HG02938 (cell line): Measurements from ENCODE around the gene SH3RF3.

ENCODE experiments used
- ATAC-seq: cut with Tn5 transposase; IDR thresholded peaks from one replicate; pipeline ENCODE4 v1.9.1; 2021; ENCODE audit warnings: mild to moderate bottlenecking, moderate library complexity; ENCODE audit not compliant: unreplicated experiment

The SH3RF3 gene

GRCh38 chr2:109197491-109198418 is 68.8 kb downstream of the SH3RF3 start:
- ATAC-seq: no peak

- ATAC-seq: no peak
These were observed 70.8 kb downstream of the SH3RF3 start for GRCh38 chr2:109199790-109200189.

GRCh38 chr2:109200616-109201464 is 71.8 kb downstream of the SH3RF3 start:
- no peak for ATAC-seq

GRCh38 chr2:109201465-109202327 is 72.7 kb downstream of the SH3RF3 start:
- no peak for ATAC-seq

- no peak for ATAC-seq
These were observed 73.5 kb downstream of the SH3RF3 start for GRCh38 chr2:109202486-109202885.

- ATAC-seq: no peak
These were observed 74.4 kb downstream of the SH3RF3 start for GRCh38 chr2:109203246-109204011.

- no peak for ATAC-seq
These were observed 75.4 kb downstream of the SH3RF3 start for GRCh38 chr2:109204412-109204811.

GRCh38 chr2:109205447-109205846 is 76.4 kb downstream of the SH3RF3 start:
- ATAC-seq: no peak

- ATAC-seq: no peak
These were observed 77.7 kb downstream of the SH3RF3 start for GRCh38 chr2:109206569-109207146.

GRCh38 chr2:109207176-109207575 is 78.2 kb downstream of the SH3RF3 start:
- no peak for ATAC-seq

GRCh38 chr2:109208071-109208950 is 79.3 kb downstream of the SH3RF3 start:
- ATAC-seq: no peak

- no peak for ATAC-seq
These were observed 79.9 kb downstream of the SH3RF3 start for GRCh38 chr2:109208951-109209335.

GRCh38 chr2:109209412-109209811 is 80.4 kb downstream of the SH3RF3 start:
- ATAC-seq: no peak

GRCh38 chr2:109209941-109210340 is 80.9 kb downstream of the SH3RF3 start:
- no peak for ATAC-seq

- ATAC-seq: no peak
These were observed 81.6 kb downstream of the SH3RF3 start for GRCh38 chr2:109210431-109211200.

- ATAC-seq: no peak
These were observed 82.3 kb downstream of the SH3RF3 start for GRCh38 chr2:109211315-109211714.

- no peak for ATAC-seq
These were observed 84.0 kb downstream of the SH3RF3 start for GRCh38 chr2:109212836-109213563.
